H1 (cell line): Measurements from ENCODE around the gene NIPAL4. TPM values are rescaled to one million over a fixed set of nuclear protein-coding genes. Genes with fewer than 3 reads are reported as not detected.

Experiments used
- CTCF ChIA-PET: fragments of 300-600 bp; sonication (Branson Sonifier 250); formaldehyde crosslinking; loops from one replicate; lab custom pipeline; 2021; ENCODE audit not compliant: partially characterized antibody; lab: Charles Lee
- POLR2A ChIA-PET: fragments of 300-600 bp; sonication (Branson Sonifier 250); formaldehyde crosslinking; loops from one replicate; lab custom pipeline; 2021; ENCODE audit warnings: inconsistent platforms; ENCODE audit not compliant: partially characterized antibody; lab: Charles Lee
- DNase-seq, 2 experiments: peaks; one replicate each; pipeline versions ENCODE4 v3.0.0 to v3.0.0-alpha.2; 2010 to 2022; ENCODE audit warnings: low spot score in 2 of 2, low read depth in 1 of 2, mixed read lengths in 1 of 2
- FAIRE-seq: peaks from 2 replicates; lab custom pipeline; 2011; peaks lifted over from hg19 to GRCh38; lab: Jason Lieb, UNC
- H2AFZ ChIP-seq: 2 replicates; pipeline ENCODE4 v1.8.1; 2012; ENCODE audit warnings: low read length, inconsistent platforms
- H2AK5ac ChIP-seq: 2 replicates; pipeline ENCODE4 v1.6.1; 2013; ENCODE audit warnings: low read depth, low read length
- H2BK120ac ChIP-seq: replicated peaks from 2 replicates; pipeline ENCODE3; 2013; ENCODE audit warnings: low read depth, low read length, inconsistent platforms
- H2BK12ac ChIP-seq: 2 replicates; pipeline ENCODE4 v1.6.1; 2013; ENCODE audit warnings: low read depth, low read length
- H2BK15ac ChIP-seq: 2 replicates; pipeline ENCODE4 v1.6.1; 2013; ENCODE audit warnings: low read length
- H2BK20ac ChIP-seq: 2 replicates; pipeline ENCODE4 v1.6.1; 2013; ENCODE audit warnings: low read length
- H2BK5ac ChIP-seq: 2 replicates; pipeline ENCODE4 v1.6.1; 2013; ENCODE audit warnings: low read depth, low read length
- H3K14ac ChIP-seq: 2 replicates; pipeline ENCODE4 v1.6.1; 2013; ENCODE audit warnings: inconsistent platforms; ENCODE audit not compliant: insufficient read length
- H3K18ac ChIP-seq: 2 replicates; pipeline ENCODE4 v1.6.1; 2013; ENCODE audit warnings: low read length; ENCODE audit errors: extremely low read depth
- H3K23ac ChIP-seq: 2 replicates; pipeline ENCODE4 v1.6.1; 2013; ENCODE audit warnings: inconsistent platforms; ENCODE audit not compliant: insufficient read length
- H3K23me2 ChIP-seq: 2 replicates; pipeline ENCODE4 v1.6.1; 2013; ENCODE audit warnings: low read depth, low read length
- H3K27ac ChIP-seq: 2 replicates; pipeline ENCODE4 v1.6.1; 2011; ENCODE audit warnings: low read depth, low read length, inconsistent platforms
- H3K27me3 ChIP-seq, 4 experiments: replicated peaks in 1 of 4; 1 replicate in 1 of 4; 2 replicates in 3 of 4; pipeline versions ENCODE4 v1.6.1 to v1.8.1; 2011 to 2013; ENCODE audit warnings: low read length in 3 of 4, mild to moderate bottlenecking in 3 of 4, inconsistent platforms in 2 of 4, mixed read lengths in 2 of 4, moderate library complexity in 1 of 4; ENCODE audit not compliant: control insufficient read depth in 3 of 4, insufficient read depth in 3 of 4; ENCODE audit errors: extremely low read depth in 1 of 4
- H3K36me3 ChIP-seq, 4 experiments: 2 replicates each; pipeline versions ENCODE4 v1.6.1 to v1.8.1; 2011 to 2013; ENCODE audit warnings: mild to moderate bottlenecking in 4 of 4, low read length in 3 of 4, moderate library complexity in 2 of 4, control low read depth in 1 of 4, inconsistent platforms in 1 of 4; ENCODE audit not compliant: insufficient read depth in 4 of 4, control insufficient read depth in 2 of 4
- H3K4ac ChIP-seq: replicated peaks from 2 replicates; pipeline ENCODE3; 2013; ENCODE audit warnings: low read length, low read depth, mixed read lengths, inconsistent platforms; ENCODE audit not compliant: insufficient read length
- H3K4me1 ChIP-seq, 4 experiments: replicated peaks in 1 of 4; 1 replicate in 1 of 4; 2 replicates in 3 of 4; pipeline versions ENCODE4 v1.6.1 to v1.8.1; 2011 to 2013; ENCODE audit warnings: low read length in 3 of 4, inconsistent platforms in 2 of 4, mixed read lengths in 1 of 4; ENCODE audit not compliant: insufficient read depth in 4 of 4, control insufficient read depth in 3 of 4
- H3K4me2 ChIP-seq, 2 experiments: 2 replicates each; pipeline versions ENCODE4 v1.6.1 to v1.8.1; 2011 to 2013; ENCODE audit warnings: low read depth in 2 of 2, low read length in 2 of 2, control low read depth in 1 of 2, inconsistent platforms in 1 of 2, mild to moderate bottlenecking in 1 of 2; ENCODE audit not compliant: insufficient read depth in 1 of 2
- H3K4me3 ChIP-seq, 4 experiments: fragments of 200-600, 300-600 bp in 1 of 4; sonication (generic), shearing (Covaris generic), sonication (Bioruptor Twin) in 1 of 4; 2 replicates each; pipeline versions ENCODE4 v1.5.1 to v1.8.1; 2011 to 2016; ENCODE audit warnings: low read length in 4 of 4, low read depth in 3 of 4, control low read depth in 2 of 4, inconsistent platforms in 2 of 4, mild to moderate bottlenecking in 2 of 4, mixed read lengths in 1 of 4, moderate library complexity in 1 of 4; ENCODE audit not compliant: insufficient read depth in 2 of 4; ENCODE audit errors: extremely low read depth in 1 of 4
- H3K56ac ChIP-seq: replicated peaks from 2 replicates; pipeline ENCODE3; 2013; ENCODE audit warnings: low read depth, mild to moderate bottlenecking, mixed read lengths, low read length, inconsistent platforms; ENCODE audit not compliant: insufficient read length
- H3K79me1 ChIP-seq: 2 replicates; pipeline ENCODE4 v1.6.1; 2013; ENCODE audit warnings: low read depth, low read length, control low read depth
- H3K79me2 ChIP-seq, 2 experiments: 2 replicates each; pipeline versions ENCODE4 v1.6.1 to v1.8.1; 2012 to 2013; ENCODE audit warnings: low read length in 2 of 2, mild to moderate bottlenecking in 2 of 2, inconsistent platforms in 1 of 2; ENCODE audit not compliant: insufficient read depth in 2 of 2, control insufficient read depth in 1 of 2
- H3K9ac ChIP-seq, 4 experiments: replicated peaks in 1 of 4; 1 replicate in 1 of 4; 2 replicates in 3 of 4; pipeline versions ENCODE4 v1.6.1 to v1.8.1; 2011 to 2013; ENCODE audit warnings: low read depth in 3 of 4, low read length in 3 of 4, control low read depth in 2 of 4, mild to moderate bottlenecking in 2 of 4, moderate library complexity in 2 of 4, inconsistent platforms in 1 of 4; ENCODE audit errors: extremely low read depth in 1 of 4
- H3K9me3 ChIP-seq, 2 experiments: 2 replicates each; pipeline versions ENCODE4 v1.6.1 to v1.8.1; 2012 to 2013; ENCODE audit warnings: mild to moderate bottlenecking in 2 of 2, moderate library complexity in 2 of 2, control low read depth in 1 of 2, inconsistent platforms in 1 of 2, low read depth in 1 of 2, low read length in 1 of 2, mixed read lengths in 1 of 2; ENCODE audit not compliant: insufficient read depth in 2 of 2
- H4K20me1 ChIP-seq, 2 experiments: replicated peaks in 1 of 2; 2 replicates each; pipeline versions ENCODE3 to v1.8.1; 2011 to 2013; ENCODE audit warnings: inconsistent platforms in 2 of 2, low read length in 2 of 2, mild to moderate bottlenecking in 1 of 2; ENCODE audit not compliant: insufficient read depth in 2 of 2, control insufficient read depth in 1 of 2
- H4K5ac ChIP-seq: 2 replicates; pipeline ENCODE4 v1.6.1; 2013; ENCODE audit warnings: low read length, low read depth, mixed read lengths, inconsistent platforms; ENCODE audit not compliant: insufficient read length
- H4K8ac ChIP-seq: 2 replicates; pipeline ENCODE4 v1.8.0; 2013; ENCODE audit warnings: mild to moderate bottlenecking, moderate library complexity, low read length, inconsistent platforms; ENCODE audit not compliant: insufficient read depth; ENCODE audit errors: extremely low read depth
- H4K91ac ChIP-seq: replicated peaks from 2 replicates; pipeline ENCODE3; 2013; ENCODE audit warnings: low read length, mixed read lengths, inconsistent platforms; ENCODE audit not compliant: insufficient read length
- JUND ChIP-seq: IDR thresholded peaks from 2 replicates; pipeline ENCODE4 v1.6.1; 2011; ENCODE audit warnings: mild to moderate bottlenecking, improper control_type of control experiment, low read length
- MAFK ChIP-seq: IDR thresholded peaks from 2 replicates; pipeline ENCODE4 v1.6.1; 2012; ENCODE audit warnings: low read depth, mild to moderate bottlenecking, improper control_type of control experiment, low read length
- POLR2A ChIP-seq, 2 experiments: IDR thresholded peaks; 1 replicate in 1 of 2; 2 replicates in 1 of 2; pipeline ENCODE4 v1.6.1; 2011; ENCODE audit warnings: low read depth in 2 of 2, low read length in 2 of 2, mild to moderate bottlenecking in 2 of 2; ENCODE audit errors: control extremely low read depth in 1 of 2
- RNF2 ChIP-seq: fragments of 200-900, 300-1000 bp; sonication (generic); IDR thresholded peaks from 2 replicates; pipeline ENCODE4 v1.7.1; 2016; ENCODE audit warnings: borderline replicate concordance, low read depth, mild to moderate bottlenecking, antibody characterized with exemption, low read length; ENCODE audit not compliant: poor library complexity, severe bottlenecking; ENCODE audit errors: missing control alignments
- RXRA ChIP-seq: IDR thresholded peaks from 2 replicates; pipeline ENCODE4 v1.6.1; 2011; ENCODE audit warnings: low read depth, mild to moderate bottlenecking, low read length, moderate library complexity; ENCODE audit not compliant: insufficient read depth
- SAP30 ChIP-seq: fragments of 300-600 bp; sonication (generic); IDR thresholded peaks from 2 replicates; pipeline ENCODE4 v1.7.1; 2012; ENCODE audit warnings: low read length, moderate library complexity, mild to moderate bottlenecking, inconsistent platforms; ENCODE audit not compliant: insufficient read depth, insufficient replicate concordance
- SP1 ChIP-seq: IDR thresholded peaks from 2 replicates; pipeline ENCODE4 v1.6.1; 2011; ENCODE audit warnings: low read depth, low read length
- TBP ChIP-seq: IDR thresholded peaks from 2 replicates; pipeline ENCODE4 v1.6.1; 2011; ENCODE audit warnings: low read depth, low read length, improper control_type of control experiment
- WGBS, 2 experiments: shearing (Covaris generic) in 1 of 2; methylation state at CpG; one replicate each; pipeline versions ENCODE4 v1.1.6 to v1.1.7; 2013 to 2015; ENCODE audit warnings: low lambda C conversion rate in 2 of 2, mixed read lengths in 2 of 2, inconsistent platforms in 1 of 2, low coverage in 1 of 2, missing lambda C conversion rate in 1 of 2; ENCODE audit not compliant: insufficient replicate concordance in 2 of 2, insufficient coverage in 1 of 2, insufficient read length in 1 of 2; ENCODE audit errors: extremely low coverage in 1 of 2, missing lambda C conversion rate in 1 of 2; 5-methylcytosine and 5-hydroxymethylcytosine counted together
- polyA plus RNA-seq, 7 experiments: library from polyadenylated mRNA; depleted of rRNA in 3 of 7; stranded (reverse) in 5 of 7; unstranded in 2 of 7; fragments of >200 nt in 5 of 7; fragments of 200-250 nt in 2 of 7; gene quantifications; 1 replicate in 5 of 7; 2 replicates in 1 of 7; 4 replicates in 1 of 7; pipeline versions ENCODE4 v1.2.1 to v1.2.3, GENCODE V29; 2011 to 2013; ENCODE audit warnings: missing spikeins in 2 of 7, mixed read lengths in 2 of 7
- total RNA-seq: library from RNA; stranded (reverse); fragmentation: NEBNext Ultra II Directional; extraction: Animal tissue kit (Norgen Biotek cat#: 25700); gene quantifications from 2 replicates; pipeline ENCODE4 v1.2.1, GENCODE V29; 2021

Gene NIPAL4
- total and polyA plus RNA-seq, 2 of the 8 experiments (the other 6 are each of a cell fraction or from before 2014, with no cell fraction given) = 0.09 to 0.20 TPM

DNA sequence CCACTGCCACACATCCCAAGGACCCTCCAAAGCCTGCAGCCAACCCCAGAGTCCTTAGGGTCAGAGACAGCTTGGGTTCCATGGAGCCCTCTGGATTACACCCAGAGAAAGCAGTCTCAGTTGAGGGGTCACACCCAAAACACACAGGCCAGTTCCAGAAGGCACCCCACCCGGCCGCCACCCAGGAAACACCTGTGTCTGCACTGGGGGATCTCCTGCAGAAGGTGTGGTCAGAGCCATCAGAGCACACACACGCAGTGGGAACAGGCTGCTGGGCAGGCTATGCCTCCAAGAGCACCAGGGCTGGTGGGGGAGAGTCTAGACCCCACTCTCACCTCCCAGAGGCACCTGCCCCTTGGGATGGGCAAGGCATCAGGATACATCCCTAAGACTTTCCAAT lies 27.3 kb downstream of the NIPAL4 start:
- WGBS, 2 experiments = 86% methylated on average over 3 of the region's 3 CpGs; no CpG with 5 or more reads in 1 of the 2 experiments
- Histone ChIP-seq H3K18ac (no peak overlapping the region), H3K23ac (no peak overlapping the region), H3K27me3 (no peaks in the 10 kb centered on the region), H3K56ac (no peak overlapping the region), H3K23me2 (no peaks in the 10 kb centered on the region), H4K5ac (no peak overlapping the region), H3K27ac (no peak overlapping the region), H2AK5ac (no peak overlapping the region), H4K91ac (no peak overlapping the region), H2BK15ac (no peak overlapping the region), H2BK12ac (no peak overlapping the region), H4K8ac (peak overlapping the region; percentile 57; the same call in 1 of the 2 replicates), H3K9me3 (no peaks in the 10 kb centered on the region), H2BK20ac (no peak overlapping the region), H3K4me1 (no peaks in the 10 kb centered on the region), H3K14ac (no peak overlapping the region), H3K4ac (no peak overlapping the region), H3K79me2 (no peaks in the 10 kb centered on the region), H3K4me2 (no peak overlapping the region), H2BK120ac (no peak overlapping the region), H4K20me1 (no peaks in the 10 kb centered on the region), H3K36me3 (peaks cover 0 to 4% (median 0%) of the 10 kb centered on the region in 4 experiments; a peak in 2 of 8 replicates), H3K9ac (no peak overlapping the region), H2AFZ (no peak overlapping the region), H2BK5ac (no peak overlapping the region), H3K4me3 (no peak overlapping the region), H3K79me1 (no peaks in the 10 kb centered on the region)
- DNase-seq (no peak), FAIRE-seq (no peak)
- ChIA-PET CTCF (interaction anchor here (2.4 kb wide), 1 partner anchor 11 kb away, joined by 10 read pairs; no protein-coding TSS in a partner anchor), POLR2A (no interaction called here)
- no peak for TF ChIP-seq TBP
- no peak for TF ChIP-seq SAP30
- TF ChIP-seq RXRA = no peak
- TF ChIP-seq MAFK = no peak
- TF ChIP-seq RNF2 = no peak
- TF ChIP-seq POLR2A (IDR thresholded peaks at IDR 0.05; ENCODE audit: control extremely low read depth in 1 of 2, low read depth in 2 of 2, low read length in 2 of 2) = no peak
- no peak for TF ChIP-seq SP1
- TF ChIP-seq JUND = no peak
